Lung (tissue), 12 donors: ENCODE results near the gene GPI. TPM values are rescaled to one million over a fixed set of nuclear protein-coding genes. Genes with fewer than 3 reads are reported as not detected.

Experiments
- ATAC-seq: fragments of 200-7000 bp; cut with Tn5 transposase; one replicate; pipeline ENCODE4 v1.9.1; 2020; ENCODE audit warnings: moderate number of reproducible peaks; ENCODE audit not compliant: insufficient read depth, low FRiP score
- DNase-seq, 3 donors: peaks; one replicate each; pipeline ENCODE4 v3.0.0-alpha.2; 2013 to 2017
- H3K27ac ChIP-seq, 2 donors: one replicate each; pipeline ENCODE4 v1.5.1; 2013; ENCODE audit warnings: mild to moderate bottlenecking in 2 of 2, moderate library complexity in 2 of 2, control low read depth in 1 of 2, inconsistent platforms in 1 of 2, low read depth in 1 of 2, low read length in 1 of 2
- H3K27me3 ChIP-seq, 3 donors: one replicate each; pipeline ENCODE4 v1.5.1; 2013; ENCODE audit warnings: low read length in 2 of 3; ENCODE audit not compliant: control insufficient read depth in 3 of 3, insufficient read depth in 3 of 3
- H3K36me3 ChIP-seq, 4 donors: one replicate each; pipeline ENCODE4 v1.5.1; 2013; ENCODE audit warnings: low read length in 4 of 4, mild to moderate bottlenecking in 1 of 4, moderate library complexity in 1 of 4; ENCODE audit not compliant: control insufficient read depth in 4 of 4, insufficient read depth in 4 of 4
- H3K4me1 ChIP-seq, 5 donors: one replicate each; pipeline ENCODE4 v1.5.1; 2013; ENCODE audit warnings: low read length in 5 of 5, mild to moderate bottlenecking in 2 of 5, moderate library complexity in 1 of 5; ENCODE audit not compliant: control insufficient read depth in 5 of 5, insufficient read depth in 5 of 5
- H3K4me3 ChIP-seq: one replicate; pipeline ENCODE4 v1.5.1; 2013; ENCODE audit warnings: mild to moderate bottlenecking, control low read depth, moderate library complexity
- H3K9ac ChIP-seq, 2 donors: one replicate each; pipeline ENCODE4 v1.5.1; 2013; ENCODE audit warnings: low read length in 2 of 2, control low read depth in 1 of 2; ENCODE audit not compliant: insufficient read depth in 1 of 2
- H3K9me3 ChIP-seq, 4 donors: one replicate each; pipeline ENCODE4 v1.5.1; 2013; ENCODE audit warnings: low read length in 3 of 4, mild to moderate bottlenecking in 1 of 4, moderate library complexity in 1 of 4; ENCODE audit not compliant: control insufficient read depth in 4 of 4, insufficient read depth in 3 of 4
- CTCF ChIP-seq: IDR thresholded peaks from 2 replicates; pipeline ENCODE4 v1.5.1; 2012; ENCODE audit warnings: mild to moderate bottlenecking; ENCODE audit errors: control extremely low read depth, extremely low read depth
- WGBS, 2 donors: extraction: QIAGEN DNeasy Blood & Tissue Kit; methylation state at CpG; one replicate each; pipeline ENCODE4 v1.1.7; 2013; 5-methylcytosine and 5-hydroxymethylcytosine counted together
- polyA plus RNA-seq, 2 donors: library from polyadenylated mRNA; stranded (reverse); fragments of 200-250 nt; gene quantifications; one replicate each; pipeline ENCODE4 v1.2.1, GENCODE V29; 2013
- total RNA-seq, 2 donors: library from RNA; depleted of rRNA in 1 of 2; stranded (reverse); fragments of >200 nt in 1 of 2; gene quantifications; one replicate each; pipeline ENCODE4 v1.2.1, GENCODE V29; 2014 to 2021
- donor health status: control.
- donor health status: control.
- donor health status: Bipolar disorder and iron deficiency.
- donor health status: healthy.
- donor health status: DM: yes; HTN: yes; CAD: no.

GPI gene
- total and polyA plus RNA-seq, 4 donors = 79.8 to 225 (median 121) TPM

- no peaks in the 10 kb centered on the region for H3K4me1 ChIP-seq
- whole genome bisulfite sequencing, 2 donors = 34 to 45% methylated on average over 7 of the region's 7 CpGs
- peaks cover 14 to 43% (median 32%) of the 10 kb centered on the region in 4 donors for H3K36me3 ChIP-seq
- no peak for ATAC-seq
- no peak overlapping the region for H3K4me3 ChIP-seq
- peaks cover 0 to 3% (median 1%) of the 10 kb centered on the region in 4 donors for H3K9me3 ChIP-seq
- H3K27me3 ChIP-seq = no peaks in the 10 kb centered on the region
- H3K27ac ChIP-seq = no peak overlapping the region
- TF ChIP-seq CTCF = peak; percentile 73
- DNase-seq = peak in 2 of 3 donors; percentile 23 to 25
- H3K9ac ChIP-seq = no peak overlapping the region
Observed at GRCh38 chr19:34345947-34346351, 19.0 kb upstream of the GPI start.

GRCh38 chr19:34347561-34348165 lies 17.3 kb upstream of the GPI start:
- Histone ChIP-seq H3K36me3 (peaks cover 1 to 36% (median 27%) of the 10 kb centered on the region in 4 donors), H3K4me1 (no peaks in the 10 kb centered on the region), H3K27ac (no peak overlapping the region), H3K9ac (no peak overlapping the region), H3K27me3 (no peaks in the 10 kb centered on the region), H3K4me3 (no peak overlapping the region), H3K9me3 (peaks cover 0 to 3% (median 0%) of the 10 kb centered on the region in 4 donors)
- ATAC-seq = no peak
- 93 to 96% methylated on average over 19 of the region's 19 CpGs for WGBS, 2 donors
- TF ChIP-seq CTCF = no peak
- DNase-seq = no peak

- ATAC-seq (no peak), DNase-seq (no peak)
- no peak overlapping the region for H3K27ac ChIP-seq
- H3K9me3 ChIP-seq = peaks cover 0 to 3% (median 0%) of the 10 kb centered on the region in 4 donors
- H3K27me3 ChIP-seq = no peaks in the 10 kb centered on the region
- WGBS, 2 donors = 97 to 99% methylated on average over 11 of the region's 11 CpGs
- no peak overlapping the region for H3K4me3 ChIP-seq
- TF ChIP-seq CTCF = no peak
- H3K4me1 ChIP-seq = no peaks in the 10 kb centered on the region
- H3K36me3 ChIP-seq = peaks cover 3 to 36% (median 30%) of the 10 kb centered on the region in 4 donors
- no peak overlapping the region for H3K9ac ChIP-seq
Observed at GRCh38 chr19:34348899-34349487, 16.0 kb upstream of the GPI start.
